ES-I3 (cell line): ENCODE data around the gene OPN5.

Experiments
- H3K36me3 ChIP-seq: 2 replicates; pipeline ENCODE4 v1.6.1; 2013; ENCODE audit warnings: mild to moderate bottlenecking, low read length, control low read depth, moderate library complexity; ENCODE audit not compliant: insufficient read depth
- H3K4me1 ChIP-seq: 2 replicates; pipeline ENCODE4 v1.6.1; 2013; ENCODE audit warnings: mild to moderate bottlenecking, control low read depth, low read length; ENCODE audit not compliant: insufficient read depth
- H3K9ac ChIP-seq: 2 replicates; pipeline ENCODE4 v1.6.1; 2013; ENCODE audit warnings: low read depth, mild to moderate bottlenecking, low read length, moderate library complexity
- H3K9me3 ChIP-seq: 2 replicates; pipeline ENCODE4 v1.6.1; 2013; ENCODE audit warnings: mild to moderate bottlenecking, low read length, moderate library complexity; ENCODE audit not compliant: control insufficient read depth, insufficient read depth

OPN5 gene

GRCh38 chr6:47767102-47767501 is 14.7 kb upstream of the OPN5 start:
- Histone ChIP-seq H3K9me3 (0 out of 2 replicates have a peak, but pooled peaks cover 3% of the 10 kb centered on the region), H3K9ac (no peak overlapping the region), H3K36me3 (no peaks in the 10 kb centered on the region), H3K4me1 (no peaks in the 10 kb centered on the region)

GRCh38 chr6:47769982-47770381 is 11.8 kb upstream of the OPN5 start:
- H3K9me3 ChIP-seq: 0 out of 2 replicates have a peak, but pooled peaks cover 3% of the 10 kb centered on the region
- H3K4me1 ChIP-seq: no peaks in the 10 kb centered on the region
- no peaks in the 10 kb centered on the region for H3K36me3 ChIP-seq
- H3K9ac ChIP-seq: no peak overlapping the region

DNA sequence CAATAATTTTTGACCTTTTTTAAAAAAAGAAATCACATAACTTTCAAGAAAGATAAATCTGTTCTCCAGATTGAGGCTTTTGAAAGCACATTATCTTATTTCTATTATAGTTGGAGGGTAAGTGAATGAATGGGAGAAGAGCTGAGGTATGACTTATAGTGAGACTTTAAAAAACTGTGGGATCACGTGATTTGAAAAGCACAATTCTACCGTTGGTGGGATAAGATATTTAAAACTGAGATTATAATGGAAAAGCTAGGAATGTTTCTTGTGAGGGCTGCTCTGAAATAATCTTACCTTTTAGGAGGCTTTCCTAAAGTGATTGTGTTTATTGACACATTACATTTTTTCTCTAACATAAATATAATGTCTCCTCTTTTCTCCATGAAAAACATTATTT is 9.5 kb upstream of the OPN5 start:
- no peaks in the 10 kb centered on the region for H3K36me3 ChIP-seq
- no peaks in the 10 kb centered on the region for H3K9me3 ChIP-seq
- H3K9ac ChIP-seq: no peak overlapping the region
- no peaks in the 10 kb centered on the region for H3K4me1 ChIP-seq

- Histone ChIP-seq H3K9ac (no peak overlapping the region), H3K36me3 (no peaks in the 10 kb centered on the region), H3K4me1 (no peaks in the 10 kb centered on the region), H3K9me3 (no peaks in the 10 kb centered on the region)
Observed at GRCh38 chr6:47773005-47773404, 8.8 kb upstream of the OPN5 start.

- Histone ChIP-seq H3K36me3 (no peaks in the 10 kb centered on the region), H3K9ac (no peak overlapping the region), H3K9me3 (no peaks in the 10 kb centered on the region), H3K4me1 (peaks cover 5% of the 10 kb centered on the region; the same call in 1 of the 2 replicates)
Observed at GRCh38 chr6:47780510-47781356, 1.1 kb upstream of the OPN5 start.

DNA sequence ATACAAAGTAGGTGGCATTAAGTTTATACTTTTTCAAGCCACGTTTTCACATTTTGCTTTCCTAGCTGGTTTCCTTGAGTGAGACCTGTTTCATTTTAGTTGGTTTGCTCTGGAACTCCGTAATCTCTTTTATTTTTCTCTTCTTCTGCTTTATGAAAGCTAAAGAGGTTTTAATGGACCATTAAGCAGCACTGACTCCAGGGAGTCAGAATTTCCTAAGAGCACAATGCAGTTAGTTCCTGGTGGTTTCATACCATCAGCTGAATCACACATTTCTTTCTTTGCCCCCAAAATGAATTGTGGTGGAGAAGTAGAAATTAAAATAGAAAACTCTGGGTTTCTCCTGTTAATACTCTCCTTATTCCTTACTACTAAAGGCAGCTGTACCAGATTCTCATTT is 3.4 kb downstream of the OPN5 start:
- no peaks in the 10 kb centered on the region for H3K9me3 ChIP-seq
- peaks cover 5% of the 10 kb centered on the region; the same call in 1 of the 2 replicates for H3K4me1 ChIP-seq
- no peak overlapping the region for H3K9ac ChIP-seq
- no peaks in the 10 kb centered on the region for H3K36me3 ChIP-seq

DNA sequence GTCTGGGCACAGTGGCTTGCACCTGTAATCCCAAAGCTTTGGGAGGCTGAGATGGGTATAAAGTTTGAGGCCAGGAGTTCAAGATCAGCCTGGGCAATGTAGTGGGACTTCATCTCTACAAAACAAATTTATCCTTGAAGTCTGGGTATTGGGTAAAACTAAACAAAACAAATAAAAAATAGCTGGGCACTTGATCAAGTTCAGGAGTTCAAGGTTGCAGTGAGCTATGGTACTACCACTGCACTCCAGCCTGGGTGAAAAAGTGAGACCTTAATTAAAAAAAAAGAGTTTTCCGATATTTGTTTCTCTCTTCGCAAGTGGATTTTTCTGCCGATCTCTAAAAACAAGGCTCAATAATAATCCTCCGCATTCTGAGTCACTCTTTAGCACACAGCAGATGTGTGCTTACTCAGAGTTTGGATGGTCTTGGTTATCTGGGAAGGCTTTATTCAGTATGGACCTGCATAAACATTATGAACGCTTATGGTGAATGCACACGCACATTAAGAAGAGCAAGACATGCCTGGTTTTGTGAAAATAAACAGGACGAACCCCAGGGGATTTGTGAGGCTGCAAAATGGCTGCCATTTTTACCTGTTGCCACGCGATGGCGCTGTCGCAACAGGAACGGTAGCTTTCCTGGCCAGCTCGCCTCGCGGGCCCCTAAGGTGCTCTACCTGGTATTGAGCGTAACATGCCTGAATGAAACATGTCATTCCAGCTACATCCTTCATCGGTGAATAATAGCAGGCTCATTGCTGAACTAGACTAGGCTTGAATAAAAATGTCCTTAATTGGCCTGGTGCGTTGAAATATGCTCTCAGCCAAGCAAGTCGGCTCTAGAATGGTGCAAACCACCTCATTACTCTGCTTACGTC is 6.0 kb downstream of the OPN5 start:
- H3K9ac ChIP-seq: no peak overlapping the region
- H3K36me3 ChIP-seq: no peaks in the 10 kb centered on the region
- no peaks in the 10 kb centered on the region; the same call in 1 of the 2 replicates for H3K4me1 ChIP-seq
- H3K9me3 ChIP-seq: no peaks in the 10 kb centered on the region

DNA sequence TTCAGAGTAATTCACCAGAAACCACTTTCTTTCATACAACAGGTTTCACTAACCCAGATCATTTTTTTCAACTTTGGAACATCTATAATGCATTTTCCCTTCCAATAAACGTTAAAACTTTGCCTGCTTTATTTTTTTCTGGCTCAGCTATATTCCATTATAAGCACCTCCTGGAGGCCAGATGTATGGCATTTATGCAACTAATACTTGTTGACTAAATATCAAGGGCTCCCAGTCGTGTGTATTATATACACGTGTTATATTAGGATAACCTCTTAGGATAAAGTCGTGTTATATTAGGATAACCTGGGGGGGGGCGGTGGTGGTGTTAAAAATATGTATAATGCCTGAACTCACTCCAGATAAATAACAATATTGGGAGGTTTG is 6.7 kb downstream of the OPN5 start:
- Histone ChIP-seq H3K4me1 (no peaks in the 10 kb centered on the region; the same call in 1 of the 2 replicates), H3K36me3 (no peaks in the 10 kb centered on the region), H3K9ac (no peak overlapping the region), H3K9me3 (no peaks in the 10 kb centered on the region)

- Histone ChIP-seq H3K9ac (no peak overlapping the region), H3K9me3 (no peaks in the 10 kb centered on the region), H3K36me3 (no peaks in the 10 kb centered on the region), H3K4me1 (no peaks in the 10 kb centered on the region; the same call in 1 of the 2 replicates)
Observed at GRCh38 chr6:47789553-47789952, 7.7 kb downstream of the OPN5 start.

DNA sequence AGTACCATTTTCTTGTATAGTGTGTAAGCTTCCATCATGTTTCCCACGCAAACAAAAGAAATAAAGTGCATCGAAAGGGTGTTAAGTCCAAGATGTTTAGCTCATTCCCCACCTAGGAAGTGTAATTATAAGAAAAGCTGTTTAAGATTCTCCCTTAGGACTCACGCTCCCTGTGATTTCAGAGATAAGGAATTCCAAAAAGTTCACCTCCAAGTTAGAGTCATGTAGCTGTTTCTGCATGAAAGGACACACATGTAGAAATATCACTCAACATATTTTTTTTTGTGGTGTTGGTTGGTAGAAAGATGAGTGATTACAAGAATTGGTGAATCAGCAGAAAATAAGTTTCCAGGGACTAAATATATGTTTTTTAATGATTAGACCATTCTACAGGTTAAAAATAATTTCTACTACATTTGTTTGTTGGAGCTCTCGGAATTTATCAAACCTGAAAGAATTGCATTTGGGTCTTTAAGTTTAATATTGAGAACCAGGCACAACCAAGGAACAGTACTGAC is 10.4 kb downstream of the OPN5 start:
- no peaks in the 10 kb centered on the region; the same call in 1 of the 2 replicates for H3K4me1 ChIP-seq
- H3K9ac ChIP-seq: no peak overlapping the region
- H3K36me3 ChIP-seq: no peaks in the 10 kb centered on the region; the same call in 1 of the 2 replicates
- no peaks in the 10 kb centered on the region for H3K9me3 ChIP-seq

- Histone ChIP-seq H3K4me1 (no peaks in the 10 kb centered on the region), H3K36me3 (no peaks in the 10 kb centered on the region; the same call in 1 of the 2 replicates), H3K9me3 (no peaks in the 10 kb centered on the region), H3K9ac (no peak overlapping the region)
Observed at GRCh38 chr6:47794577-47795135, 12.8 kb downstream of the OPN5 start.

DNA sequence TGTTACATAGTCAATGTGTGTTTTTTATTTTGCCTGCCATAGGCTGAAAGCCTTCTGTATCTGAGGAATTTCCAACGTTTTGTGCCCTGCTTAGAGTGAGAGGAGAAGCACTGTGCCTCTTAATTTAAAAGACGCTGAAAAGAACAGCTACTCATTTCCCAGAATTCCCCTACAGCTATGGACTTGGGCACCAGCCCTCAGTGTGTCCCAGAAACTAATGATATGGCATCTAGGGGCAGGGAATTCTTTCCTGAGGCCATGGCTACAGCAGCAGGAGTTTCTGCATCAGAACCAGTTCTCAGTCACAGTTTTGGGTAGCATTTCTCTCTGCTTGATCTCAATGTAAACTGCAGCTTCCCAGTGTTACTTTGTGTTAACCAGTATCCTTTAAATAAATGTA is 20.2 kb downstream of the OPN5 start:
- Histone ChIP-seq H3K9me3 (no peaks in the 10 kb centered on the region), H3K4me1 (no peaks in the 10 kb centered on the region), H3K36me3 (no peaks in the 10 kb centered on the region; the same call in 1 of the 2 replicates), H3K9ac (no peak overlapping the region)

DNA sequence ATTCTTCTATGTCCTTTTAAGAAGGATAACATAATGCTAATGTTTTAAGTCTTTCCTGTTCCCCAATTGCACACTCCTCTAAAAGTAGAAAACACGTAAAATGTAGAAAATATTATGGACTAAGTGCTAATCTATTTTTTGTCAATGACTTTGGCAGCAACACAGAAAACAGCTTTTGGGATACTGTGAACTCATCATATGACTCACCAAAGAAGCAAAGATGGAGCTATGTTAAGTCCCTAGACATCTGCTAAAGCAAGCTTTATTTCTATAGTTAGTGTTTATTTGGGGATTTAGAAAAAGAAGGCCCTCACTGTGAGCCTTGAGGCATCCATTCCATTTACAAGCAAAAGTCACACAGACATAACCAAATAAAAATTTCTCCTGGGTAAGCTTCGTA is 23.0 kb downstream of the OPN5 start:
- H3K9me3 ChIP-seq: no peaks in the 10 kb centered on the region
- H3K4me1 ChIP-seq: no peaks in the 10 kb centered on the region
- H3K36me3 ChIP-seq: no peaks in the 10 kb centered on the region
- H3K9ac ChIP-seq: no peak overlapping the region

GRCh38 chr6:47809873-47810272 is 28.0 kb downstream of the OPN5 start:
- Histone ChIP-seq H3K36me3 (no peaks in the 10 kb centered on the region), H3K9me3 (no peaks in the 10 kb centered on the region), H3K9ac (no peak overlapping the region), H3K4me1 (no peaks in the 10 kb centered on the region)
